ENCODE measurements around the gene PRR30. TPM values are rescaled to one million over a fixed set of nuclear protein-coding genes. Genes with fewer than 3 reads are reported as not detected.
"Not testable (repeated sequence)": the region's sequence is repeated elsewhere in the genome, so short reads cannot be mapped to it uniquely, and the experiment has no call there.

PRR30 gene
- total RNA-seq, 1 donor from 2014 or later: not detected

- DNase-seq (ENCODE audit: low read depth, low spot score): no peak
Observed at GRCh38 chr2:27130396-27130795, 8.8 kb downstream of the PRR30 start.

DNA sequence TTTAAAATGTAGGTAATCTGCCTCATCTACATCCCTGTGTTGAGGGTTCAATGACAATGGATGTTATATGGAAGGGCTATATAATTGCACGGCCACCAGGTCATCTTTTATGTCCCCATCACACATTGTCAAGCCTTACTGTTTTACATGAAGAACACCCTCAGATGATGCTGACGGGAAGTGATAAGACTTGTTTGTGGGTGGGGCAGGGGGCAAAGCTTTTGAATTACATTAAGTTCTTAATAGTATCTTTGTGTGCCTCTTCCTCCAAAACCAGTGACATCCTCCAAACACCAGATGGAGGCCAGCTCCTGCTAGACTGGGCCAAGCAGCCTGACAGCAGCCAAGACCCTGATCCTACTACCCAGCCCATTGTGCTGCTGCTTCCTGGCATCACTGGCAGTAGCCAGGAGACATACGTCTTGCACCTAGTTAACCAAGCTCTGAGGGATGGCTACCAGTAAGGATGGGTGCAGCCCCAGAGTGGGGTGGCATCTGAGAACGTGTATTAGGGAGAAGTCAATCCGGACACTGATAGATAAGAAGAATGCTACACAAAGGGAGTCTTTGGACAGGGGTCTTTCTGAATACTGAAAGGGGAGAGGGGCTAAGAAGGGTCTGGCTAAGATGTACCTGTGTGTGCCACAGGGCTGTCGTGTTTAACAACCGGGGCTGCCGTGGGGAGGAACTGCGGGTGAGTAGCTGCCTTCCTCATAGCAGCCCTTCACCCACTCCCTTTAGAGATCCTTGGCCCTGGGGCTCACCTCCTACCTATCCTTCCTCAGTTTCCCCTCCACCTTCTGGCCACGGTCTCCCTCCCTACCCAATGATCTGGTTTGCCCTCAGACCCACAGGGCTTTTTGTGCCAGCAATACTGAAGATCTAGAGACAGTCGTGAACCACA, 10.3 kb downstream of the PRR30 start:
- DNase-seq (ENCODE audit: low read depth, low spot score): no peak

DNA sequence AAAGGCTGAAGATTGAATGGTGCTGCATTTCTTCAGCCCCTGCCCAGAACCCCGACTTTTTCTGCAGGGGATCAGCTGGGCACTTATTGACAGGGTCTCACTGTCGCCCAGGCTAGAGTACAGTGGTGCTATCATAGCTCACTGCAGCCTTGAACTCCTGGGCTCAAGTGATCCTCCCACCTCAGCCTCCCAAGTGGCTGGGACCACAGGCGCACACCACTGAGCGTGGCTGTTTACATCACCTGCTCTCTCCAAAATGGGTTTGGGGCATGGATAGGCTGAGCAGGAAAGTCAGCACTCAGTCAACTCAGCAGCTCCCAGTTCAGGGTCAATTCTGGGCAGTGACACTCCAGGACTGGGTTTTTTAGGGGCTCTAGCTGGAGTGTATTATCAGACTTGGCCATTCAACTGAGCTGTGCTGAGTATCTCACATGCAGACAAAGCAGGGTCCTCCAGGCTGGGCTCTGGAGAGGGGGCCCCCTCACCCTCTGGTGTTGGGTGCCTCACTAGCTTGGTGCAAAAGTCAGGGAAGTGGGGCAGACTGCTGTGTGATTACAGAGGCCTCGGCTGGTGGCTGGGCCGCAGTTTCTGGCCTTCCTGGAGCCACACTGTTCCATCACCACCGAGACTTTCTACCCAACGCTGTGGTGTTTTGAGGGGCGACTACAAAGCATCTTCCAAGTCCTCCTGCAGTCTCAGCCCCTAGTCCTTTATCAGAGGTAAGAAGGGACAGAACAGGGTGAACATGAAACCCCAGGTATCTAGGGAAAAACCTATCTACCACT, 11.1 kb downstream of the PRR30 start:
- no peak for DNase-seq (ENCODE audit: low read depth, low spot score)

DNA sequence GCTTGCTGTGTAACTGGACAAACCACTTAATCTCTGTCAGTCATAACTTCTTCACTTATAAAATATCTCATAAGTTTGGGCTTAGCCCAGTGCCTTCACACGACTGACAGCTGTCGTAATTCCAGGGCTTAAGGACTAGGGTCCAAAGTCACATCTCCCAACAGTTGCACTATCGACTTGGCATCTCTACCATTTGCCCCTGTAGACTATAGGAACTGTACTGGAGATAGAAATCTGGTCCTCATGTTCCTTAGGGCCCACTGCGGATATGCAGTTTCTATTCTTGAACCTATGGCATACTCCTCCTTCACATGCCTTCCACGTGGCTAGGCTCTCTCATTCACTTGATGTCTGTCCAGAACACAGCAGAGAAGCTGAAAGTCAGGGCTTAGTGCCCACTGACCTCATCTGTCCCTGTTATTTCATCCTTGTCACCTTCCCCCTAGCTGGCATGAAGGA, 12.9 kb downstream of the PRR30 start:
- DNase-seq (ENCODE audit: low read depth, low spot score): no peak

DNA sequence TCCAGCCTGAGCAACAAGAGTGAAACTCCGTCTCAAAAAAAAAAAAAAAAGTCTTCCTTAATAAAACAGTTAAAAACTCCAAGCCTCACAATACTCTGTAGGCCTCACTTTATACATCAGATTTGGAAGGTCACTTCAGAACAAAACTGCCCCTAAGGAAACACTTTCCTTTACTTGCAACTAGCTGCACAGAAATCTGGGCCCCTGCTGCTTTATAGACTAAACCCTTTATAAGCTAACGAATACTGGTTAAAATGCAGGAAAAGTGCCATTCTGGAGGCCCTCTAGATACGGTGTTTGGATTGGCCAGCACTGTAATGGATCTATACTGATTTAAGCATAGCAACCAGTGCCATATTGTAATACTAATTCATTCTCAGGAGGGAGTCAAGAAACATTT, 14.1 kb downstream of the PRR30 start:
- no peak for DNase-seq (ENCODE audit: low read depth, low spot score)

DNA sequence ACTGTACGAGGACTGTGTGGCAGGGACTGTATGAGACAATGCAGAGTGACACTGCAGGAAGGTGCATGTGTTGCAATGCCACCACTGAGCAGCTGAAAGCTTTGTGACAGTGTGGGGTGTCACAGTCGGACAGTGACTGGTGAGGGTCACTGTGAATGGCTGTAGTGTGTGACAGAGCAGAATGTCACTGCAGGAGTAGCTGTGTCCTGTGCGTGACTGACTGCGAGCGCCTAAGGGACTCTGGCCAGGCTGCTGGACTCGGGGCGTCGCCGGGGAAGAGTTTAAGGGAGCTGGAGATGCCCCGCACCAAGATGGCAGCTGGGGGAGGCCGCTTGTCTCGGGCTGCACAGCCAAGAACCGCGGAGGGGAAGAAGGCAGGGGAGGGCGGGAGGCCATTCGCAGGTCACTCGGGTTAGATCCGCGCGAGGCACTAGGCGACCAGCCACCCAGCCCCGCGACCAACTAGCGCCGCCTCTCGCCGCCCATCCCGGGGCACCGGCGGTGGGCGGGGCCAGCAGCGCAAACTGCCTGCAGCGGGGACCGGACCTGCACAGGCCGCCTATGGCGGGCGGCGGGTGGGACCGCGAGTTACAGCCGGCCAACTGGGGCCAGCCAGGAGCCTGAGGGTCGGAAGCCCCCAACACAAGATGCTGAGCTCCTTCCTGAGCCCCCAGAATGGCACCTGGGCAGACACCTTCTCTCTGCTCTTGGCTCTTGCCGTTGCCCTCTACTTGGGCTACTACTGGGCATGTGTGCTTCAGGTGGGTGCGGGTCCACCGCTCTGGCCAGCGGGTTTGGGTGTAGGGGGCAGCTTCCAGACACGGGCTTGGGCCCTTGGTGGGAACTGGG, 15.7 kb downstream of the PRR30 start, which contains the start of gene ABHD1:
Gene ABHD1 (plus strand): TSS at position 514 of the 849 bp plus-strand sequence. CDS start 134 bp downstream, at position 648.
- no peak for DNase-seq (ENCODE audit: low read depth, low spot score)

DNA sequence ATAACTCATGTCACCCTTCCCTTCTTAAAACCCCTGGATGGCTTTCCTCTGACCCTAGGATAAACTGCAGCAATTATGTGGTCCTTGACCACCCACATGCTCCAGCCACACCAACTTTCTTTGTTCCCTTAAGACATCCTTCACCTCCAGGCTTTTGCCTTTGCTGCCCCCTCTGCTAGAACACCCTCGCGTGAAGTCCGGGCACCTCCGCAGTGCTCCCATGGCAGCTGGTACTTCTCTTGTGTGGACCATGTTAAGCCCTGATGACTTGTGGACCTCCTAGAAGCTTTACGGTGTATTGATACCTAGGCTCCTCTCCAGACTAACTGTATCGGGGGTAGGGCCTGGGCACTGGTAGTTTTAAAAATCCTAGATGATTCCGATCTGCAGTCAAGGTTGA, 16.4 kb downstream of the PRR30 start:
- no peak for DNase-seq (ENCODE audit: low read depth, low spot score)

DNA sequence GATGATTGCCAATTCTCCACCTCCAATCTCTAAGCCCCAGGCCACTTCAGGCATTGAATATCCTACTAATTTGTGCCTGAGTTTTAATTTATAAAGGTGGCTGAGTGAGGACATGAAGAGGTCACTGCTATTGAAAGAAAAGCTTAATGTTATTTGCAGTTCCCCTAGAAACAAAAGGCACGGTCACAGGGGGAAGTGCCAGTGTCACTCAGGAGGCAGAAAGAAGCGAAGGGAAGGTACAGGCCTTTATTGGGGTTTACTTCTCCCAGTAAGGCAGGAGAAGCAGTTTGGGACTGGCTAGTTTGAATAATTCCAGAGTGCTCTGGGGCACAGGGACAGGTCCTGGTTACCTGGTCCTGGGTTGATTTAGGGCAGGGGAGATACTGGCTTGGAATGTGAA, 17.3 kb downstream of the PRR30 start:
- no peak for DNase-seq (ENCODE audit: low read depth, low spot score)

GRCh38 chr2:27119330-27119670, 19.9 kb downstream of the PRR30 start:
- not testable (repeated sequence) for DNase-seq (ENCODE audit: low read depth, low spot score)

- DNase-seq (ENCODE audit: low read depth, low spot score): no peak
Observed at GRCh38 chr2:27118525-27119329, 20.5 kb downstream of the PRR30 start, which contains the start of gene CGREF1. CGREF1 (minus strand) TSS chr2:27119128; CDS start chr2:27104366, 14,762 bp downstream.

DNA sequence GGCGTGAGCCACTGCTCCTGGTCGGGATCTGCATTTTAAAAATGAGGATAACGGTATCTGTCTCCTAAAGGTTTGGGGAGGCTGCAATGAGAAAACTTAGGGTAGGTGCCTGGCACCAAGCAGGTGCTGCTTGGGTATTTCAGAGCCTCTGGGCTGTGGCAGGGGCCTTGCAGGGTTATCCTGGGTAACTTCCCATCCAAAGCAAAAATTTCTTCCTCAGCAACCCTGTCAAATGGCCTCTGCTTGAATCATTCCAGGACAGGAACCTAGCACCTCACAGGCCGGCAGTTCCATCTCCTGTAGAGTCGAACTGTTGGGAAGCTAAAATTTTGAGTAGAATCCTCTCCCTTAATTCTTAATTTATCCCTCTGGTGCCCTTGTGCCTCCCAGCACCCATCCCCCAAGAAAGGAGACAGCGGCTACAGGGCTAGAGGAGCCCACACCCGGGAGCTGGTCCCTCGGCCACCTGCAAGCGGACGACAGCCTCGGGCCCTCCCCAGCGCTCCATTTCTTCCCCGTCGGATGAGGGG, 21.1 kb downstream of the PRR30 start:
- no peak for DNase-seq (ENCODE audit: low read depth, low spot score)

GRCh38 chr2:27115519-27115918, 23.7 kb downstream of the PRR30 start:
- DNase-seq (ENCODE audit: low read depth, low spot score): no peak

DNA sequence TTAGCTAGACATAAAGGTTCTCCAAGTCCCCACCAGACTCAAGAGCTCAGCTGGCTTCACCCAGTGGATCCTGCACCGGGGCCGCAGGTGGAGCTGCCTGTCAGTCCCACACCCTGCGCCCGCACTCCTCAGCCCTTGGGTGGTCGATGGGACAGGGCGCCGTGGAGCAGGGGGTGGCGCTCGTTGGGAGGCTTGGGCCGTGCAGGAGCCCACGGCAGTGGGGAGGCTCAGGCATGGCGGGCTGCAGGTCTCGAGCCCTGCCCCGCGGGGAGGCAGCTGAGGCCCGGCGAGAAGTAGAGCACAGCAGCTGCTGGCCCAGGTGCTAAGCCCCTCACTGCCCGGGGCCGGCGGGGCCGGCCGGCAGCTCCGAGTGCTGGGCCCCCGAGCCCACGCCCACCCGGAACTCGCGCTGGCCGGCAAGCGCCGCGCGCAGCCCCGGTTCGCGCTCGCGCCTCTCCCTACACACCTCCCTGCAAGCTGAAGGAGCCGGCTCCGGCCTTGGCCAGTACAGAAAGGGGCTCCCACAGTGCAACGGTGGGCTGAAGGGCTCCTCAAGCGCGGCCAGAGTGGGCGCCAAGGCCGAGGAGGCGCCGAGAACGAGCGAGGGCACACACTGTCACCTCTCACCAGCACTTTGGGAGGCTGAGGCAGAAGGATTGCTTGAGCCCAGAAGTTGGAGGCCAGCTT, 27.7 kb downstream of the PRR30 start:
- DNase-seq (ENCODE audit: low read depth, low spot score): not testable (repeated sequence)

GRCh38 chr2:27110603-27111352, 28.4 kb downstream of the PRR30 start:
- DNase-seq (ENCODE audit: low read depth, low spot score): not testable (repeated sequence)

GRCh38 chr2:27109083-27109482, 30.1 kb downstream of the PRR30 start:
- no peak for DNase-seq (ENCODE audit: low read depth, low spot score)

DNA sequence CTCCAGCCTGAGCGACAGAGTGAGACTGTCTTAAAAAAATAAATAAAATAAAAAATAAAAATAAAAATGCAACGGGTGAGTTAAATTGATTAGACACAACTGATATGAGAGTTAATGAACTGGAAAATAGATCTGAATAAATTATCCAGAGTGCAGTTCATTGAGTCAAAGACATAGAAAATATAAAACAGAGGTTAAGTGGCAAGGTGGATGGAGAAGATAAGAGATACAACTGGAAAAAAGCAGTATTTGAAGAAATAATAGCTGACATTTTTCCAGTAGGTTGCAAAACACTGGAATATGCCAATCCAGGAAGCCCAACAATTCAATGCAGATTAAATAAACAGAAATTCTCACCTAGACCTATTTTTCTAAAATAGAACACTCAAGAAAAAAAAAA, 31.0 kb downstream of the PRR30 start:
- no peak for DNase-seq (ENCODE audit: low read depth, low spot score)

GRCh38 chr2:27105981-27106380, 33.2 kb downstream of the PRR30 start:
- no peak for DNase-seq (ENCODE audit: low read depth, low spot score)

- DNase-seq (ENCODE audit: low read depth, low spot score): no peak
Observed at GRCh38 chr2:27102329-27102728, 36.9 kb downstream of the PRR30 start.

- no peak for DNase-seq (ENCODE audit: low read depth, low spot score)
Observed at GRCh38 chr2:27100036-27100435, 39.2 kb downstream of the PRR30 start.

All from pulmonary artery endothelial cell (primary cell).